Endodermal cell (in vitro differentiated cells): Measurements from ENCODE around the gene PRDM16. TPM values are rescaled to one million over a fixed set of nuclear protein-coding genes. Genes with fewer than 3 reads are reported as not detected.

ENCODE experiments used
- DNase-seq: peaks from one replicate; pipeline ENCODE4 v3.0.0-alpha.2; 2017
- H3K27ac ChIP-seq: 2 replicates; pipeline ENCODE4 v1.5.1; 2013; ENCODE audit warnings: mild to moderate bottlenecking, low read depth, low read length, moderate library complexity
- H3K27me3 ChIP-seq: 2 replicates; pipeline ENCODE4 v1.6.1; 2013; ENCODE audit warnings: mild to moderate bottlenecking, low read length, moderate library complexity; ENCODE audit not compliant: insufficient read depth, control insufficient read depth, poor library complexity, severe bottlenecking
- H3K36me3 ChIP-seq: 2 replicates; pipeline ENCODE4 v1.7.0; 2013; ENCODE audit warnings: mild to moderate bottlenecking, low read length, moderate library complexity; ENCODE audit not compliant: control insufficient read depth, insufficient read depth
- H3K4me1 ChIP-seq: one replicate; pipeline ENCODE4 v1.7.0; 2013; ENCODE audit warnings: low read length; ENCODE audit not compliant: control insufficient read depth, insufficient read depth
- H3K4me3 ChIP-seq: 2 replicates; pipeline ENCODE4 v1.5.1; 2013; ENCODE audit warnings: mild to moderate bottlenecking, low read length, moderate library complexity
- H3K9ac ChIP-seq: 2 replicates; pipeline ENCODE4 v1.6.1; 2013; ENCODE audit warnings: mild to moderate bottlenecking, low read length, moderate library complexity; ENCODE audit not compliant: poor library complexity, severe bottlenecking; ENCODE audit errors: extremely low read depth
- H3K9me3 ChIP-seq: 2 replicates; pipeline ENCODE4 v1.6.1; 2013; ENCODE audit warnings: mild to moderate bottlenecking, low read length, moderate library complexity; ENCODE audit not compliant: control insufficient read depth
- H3K27ac Mint-ChIP-seq: 2 replicates; pipeline ENCODE4 v1.8.0; 2020; ENCODE audit warnings: mixed read lengths
- H3K27me3 Mint-ChIP-seq: 2 replicates; pipeline ENCODE4 v1.8.0; 2021; ENCODE audit warnings: mild to moderate bottlenecking, mixed read lengths; ENCODE audit not compliant: insufficient read depth
- H3K36me3 Mint-ChIP-seq: 2 replicates; pipeline ENCODE4 v1.8.0; 2020; ENCODE audit warnings: low read depth, mixed read lengths
- H3K4me1 Mint-ChIP-seq: 2 replicates; pipeline ENCODE4 v1.8.0; 2020; ENCODE audit warnings: mixed read lengths
- H3K4me3 Mint-ChIP-seq: 2 replicates; pipeline ENCODE4 v1.8.0; 2020; ENCODE audit warnings: mild to moderate bottlenecking, moderate library complexity, mixed read lengths
- H3K9me3 Mint-ChIP-seq: 2 replicates; pipeline ENCODE4 v1.8.0; 2020; ENCODE audit warnings: mild to moderate bottlenecking, mixed read lengths
- CTCF ChIP-seq: fragments of 200-600 bp; sonication (generic); conservative IDR thresholded peaks from 2 replicates; pipeline ENCODE4 v1.5.0; 2021; ENCODE audit warnings: antibody characterized with exemption, mild to moderate bottlenecking
- WGBS, 2 experiments: methylation state at CpG; one replicate each; pipeline versions ENCODE4 v1.1.5 to v1.1.7; 2013; ENCODE audit warnings: missing lambda C conversion rate in 2 of 2, mixed read lengths in 1 of 2; ENCODE audit not compliant: insufficient coverage in 1 of 2, insufficient read length in 1 of 2; 5-methylcytosine and 5-hydroxymethylcytosine counted together
- total RNA-seq, 2 donors: library from RNA; stranded (reverse); fragmentation: NEBNext Ultra II Directional in 1 of 2; extraction: Animal tissue kit (Norgen Biotek cat#: 25700) in 1 of 2; gene quantifications; 2 replicates in 1 of 2; 3 replicates in 1 of 2; pipeline ENCODE4 v1.2.1, GENCODE V29; 2021

PRDM16 gene
- total RNA-seq, 2 donors from 2014 or later = 2.1 to 4.0 TPM

- Histone ChIP-seq H3K27ac (no peak overlapping the region), H3K27me3 (no peaks in the 10 kb centered on the region), H3K4me1 (no peaks in the 10 kb centered on the region), H3K4me3 (no peak overlapping the region), H3K36me3 (no peaks in the 10 kb centered on the region), H3K9me3 (no peaks in the 10 kb centered on the region), H3K9ac (no peak overlapping the region)
- Mint-ChIP-seq H3K9me3 (no peaks in the 10 kb centered on the region), H3K27me3 (no peaks in the 10 kb centered on the region), H3K4me1 (no peaks in the 10 kb centered on the region), H3K36me3 (no peaks in the 10 kb centered on the region), H3K4me3 (no peak overlapping the region), H3K27ac (no peak overlapping the region)
- no peak for TF ChIP-seq CTCF
- no peak for DNase-seq
- WGBS, 2 experiments = 93 to 94% methylated on average over 12 to 19 of the region's 19 CpGs
Measured at GRCh38 chr1:3279182-3279470, 210.1 kb downstream of the PRDM16 start.

- Mint-ChIP-seq H3K27me3 (no peaks in the 10 kb centered on the region), H3K9me3 (no peaks in the 10 kb centered on the region), H3K36me3 (no peaks in the 10 kb centered on the region), H3K27ac (no peak overlapping the region), H3K4me1 (peaks cover 2% of the 10 kb centered on the region), H3K4me3 (no peak overlapping the region)
- H3K4me3 ChIP-seq = no peak overlapping the region
- no peak overlapping the region for H3K9ac ChIP-seq
- no peaks in the 10 kb centered on the region for H3K4me1 ChIP-seq
- H3K36me3 ChIP-seq = no peaks in the 10 kb centered on the region
- no peak for TF ChIP-seq CTCF
- H3K27ac ChIP-seq = no peak overlapping the region
- no peaks in the 10 kb centered on the region for H3K27me3 ChIP-seq
- H3K9me3 ChIP-seq = no peaks in the 10 kb centered on the region
- WGBS, 2 experiments = 90 to 98% methylated on average over 6 to 8 of the region's 8 CpGs
- no peak for DNase-seq
Measured at GRCh38 chr1:3281735-3282134, 212.7 kb downstream of the PRDM16 start.

- Mint-ChIP-seq H3K4me1 (peaks cover 2% of the 10 kb centered on the region), H3K27me3 (no peaks in the 10 kb centered on the region), H3K36me3 (no peaks in the 10 kb centered on the region), H3K4me3 (no peak overlapping the region), H3K9me3 (no peaks in the 10 kb centered on the region), H3K27ac (no peak overlapping the region)
- Histone ChIP-seq H3K9ac (no peak overlapping the region), H3K9me3 (no peaks in the 10 kb centered on the region), H3K4me3 (no peak overlapping the region), H3K36me3 (no peaks in the 10 kb centered on the region), H3K4me1 (no peaks in the 10 kb centered on the region), H3K27ac (no peak overlapping the region), H3K27me3 (no peaks in the 10 kb centered on the region)
- TF ChIP-seq CTCF = no peak
- 92 to 100% methylated on average over 6 to 9 of the region's 9 CpGs for WGBS, 2 experiments
- DNase-seq = no peak
Measured at GRCh38 chr1:3282186-3282585, 213.2 kb downstream of the PRDM16 start.
